CD4-positive, alpha-beta T cell treated with Interleukin-4 for 4 hours (primary cell): ENCODE data around the gene RCOR2.

ENCODE experiments used
- DNase-seq: peaks from one replicate; pipeline ENCODE4 v3.0.0-alpha.2; 2020

The RCOR2 gene

DNA sequence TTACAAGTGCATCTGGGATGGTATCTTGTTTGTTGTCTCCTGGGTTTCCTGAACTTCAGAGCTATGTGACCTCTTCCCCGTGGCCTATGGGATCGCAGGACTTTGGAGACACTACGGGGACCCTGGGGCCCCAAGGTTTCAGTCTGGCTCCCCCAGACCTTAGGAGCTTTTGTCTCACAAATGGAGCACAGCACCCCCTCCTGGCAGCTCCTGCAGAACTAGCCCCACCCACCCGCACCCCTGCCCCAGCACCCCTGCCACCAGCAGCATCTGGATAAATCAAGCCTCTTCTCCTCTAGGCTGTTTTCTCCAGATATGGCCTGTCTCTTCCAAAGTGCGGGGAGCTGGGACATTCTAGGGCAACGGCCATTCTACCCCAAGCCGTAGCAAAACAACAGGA, 10.4 kb downstream of the RCOR2 start:
- peak; percentile 37 for DNase-seq

DNA sequence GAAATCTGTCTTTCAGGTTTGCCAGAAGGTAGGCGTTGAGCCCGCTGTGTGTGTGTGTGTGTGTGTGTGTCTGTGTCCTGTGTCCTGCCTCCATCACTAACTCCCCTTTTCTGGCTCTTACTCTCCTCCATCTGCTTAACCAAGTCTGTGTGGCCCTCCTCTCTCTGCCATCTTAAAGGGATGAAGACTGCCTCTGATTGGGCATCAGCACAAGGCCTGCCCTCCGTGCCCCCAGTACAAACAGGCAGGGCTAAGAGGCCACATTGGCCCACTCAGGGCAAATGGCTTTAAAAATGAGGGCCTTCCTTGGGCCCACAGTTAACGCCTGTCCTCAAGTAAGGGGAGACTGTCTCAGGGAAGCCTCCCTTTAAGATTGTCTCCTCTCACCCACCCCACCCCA, 10.9 kb downstream of the RCOR2 start:
- DNase-seq = no peak

DNA sequence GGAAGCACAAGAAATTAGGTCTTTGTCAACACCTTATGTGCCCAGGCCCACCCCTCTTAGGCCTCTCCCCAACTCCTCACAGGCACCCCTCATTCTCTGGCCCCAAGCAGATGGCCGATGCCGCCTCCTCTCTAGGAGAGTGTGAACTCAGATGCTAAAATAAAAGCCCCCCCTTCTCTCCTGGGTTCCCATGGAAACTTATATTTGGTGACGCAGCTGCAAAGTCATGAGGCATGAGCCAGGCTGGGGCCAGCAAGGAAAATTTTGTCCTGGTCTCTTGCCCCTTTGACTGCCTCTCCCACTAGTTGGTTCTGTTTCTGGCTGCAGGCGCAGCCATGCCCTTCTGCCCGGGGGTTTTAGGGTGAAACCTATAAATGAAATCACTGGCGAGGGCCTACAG, 11.8 kb downstream of the RCOR2 start:
- DNase-seq = no peak

DNA sequence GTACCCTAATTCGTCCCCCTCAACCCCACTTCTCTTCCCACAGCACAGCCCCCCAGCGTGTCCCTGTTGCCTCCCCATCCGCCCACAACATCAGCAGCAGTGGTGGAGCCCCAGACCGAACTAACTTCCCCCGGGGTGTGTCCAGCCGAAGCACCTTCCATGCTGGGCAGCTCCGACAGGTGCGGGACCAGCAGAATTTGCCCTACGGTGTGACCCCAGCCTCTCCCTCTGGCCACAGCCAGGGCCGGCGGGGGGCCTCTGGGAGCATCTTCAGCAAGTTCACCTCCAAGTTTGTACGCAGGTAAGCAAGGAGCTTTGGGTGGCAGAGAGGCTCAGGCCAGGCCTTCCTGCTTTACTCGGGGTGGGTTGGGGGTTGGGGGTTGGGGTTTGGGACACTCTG, 12.2 kb downstream of the RCOR2 start:
- DNase-seq = no peak

DNA sequence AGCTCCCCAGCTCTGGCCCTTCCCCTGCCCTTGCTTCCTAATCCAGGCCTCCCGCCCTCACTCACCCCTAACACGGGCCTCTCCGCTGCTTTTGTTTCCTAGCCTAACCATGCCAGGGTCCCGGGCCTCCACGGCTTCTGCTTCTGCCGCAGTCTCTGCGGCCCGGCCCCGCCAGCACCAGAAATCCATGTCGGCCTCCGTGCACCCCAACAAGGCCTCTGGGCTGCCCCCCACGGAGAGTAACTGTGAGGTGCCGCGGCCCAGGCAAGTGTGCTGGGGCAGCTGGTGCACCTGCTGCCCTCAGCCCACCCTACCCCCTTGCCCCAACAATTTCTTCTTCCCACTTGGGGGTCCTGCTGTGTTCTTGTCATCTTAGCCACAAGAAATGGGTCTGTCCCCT, 13.1 kb downstream of the RCOR2 start:
- no peak for DNase-seq

DNA sequence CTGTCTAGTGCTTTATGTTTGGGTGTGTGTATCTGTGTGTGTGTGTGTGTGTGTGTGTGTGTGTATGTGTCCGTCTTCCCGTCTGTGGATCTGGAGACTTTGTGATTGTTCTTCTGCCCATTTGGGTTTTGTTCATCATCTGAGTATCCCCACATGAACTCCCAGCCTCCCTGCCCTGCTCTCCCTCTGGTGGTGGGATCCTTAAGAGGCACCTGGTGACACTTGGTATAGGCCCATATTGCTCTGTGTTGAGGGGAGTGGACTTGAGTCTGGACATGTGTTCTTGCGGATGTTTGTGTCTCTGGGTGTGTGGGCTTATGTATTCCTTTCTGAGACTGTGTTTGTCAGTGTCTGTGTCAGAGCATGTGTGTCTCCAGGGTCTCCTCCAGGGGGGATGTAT, 15.3 kb downstream of the RCOR2 start:
- DNase-seq = no peak

DNA sequence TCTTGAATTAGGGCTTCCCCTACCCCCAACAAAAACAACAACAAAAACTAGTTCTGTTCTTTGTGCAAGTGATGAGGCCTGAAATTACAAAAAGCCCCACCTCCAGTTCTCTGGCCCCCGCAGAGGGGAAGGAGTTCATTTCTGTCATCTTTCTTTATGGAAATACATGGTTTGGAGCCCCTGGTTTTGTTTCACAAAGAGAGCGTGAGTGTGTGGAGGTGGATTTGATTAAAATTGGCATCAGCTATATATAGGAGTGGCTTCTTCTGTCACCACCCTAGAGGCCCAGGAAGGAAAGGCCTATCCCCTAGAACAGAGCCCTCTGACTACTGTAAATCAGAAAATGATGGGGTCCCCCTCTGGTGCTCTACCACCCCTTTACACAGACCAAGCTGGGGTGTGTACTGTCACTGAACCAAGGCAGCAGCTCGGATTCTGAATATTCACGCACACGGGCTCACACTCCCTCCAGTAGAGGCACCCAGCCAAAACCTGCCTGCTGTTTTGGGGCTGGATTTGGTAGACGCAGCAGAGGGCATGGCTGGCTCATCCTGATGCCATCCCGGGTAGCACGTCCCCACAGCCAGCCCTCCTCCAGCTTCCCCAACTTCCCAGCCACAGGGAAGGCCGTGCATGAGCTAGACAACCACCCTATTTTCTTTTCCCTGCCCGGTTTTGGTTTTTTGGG, 19.4 kb downstream of the RCOR2 start:
- DNase-seq = no peak

DNA sequence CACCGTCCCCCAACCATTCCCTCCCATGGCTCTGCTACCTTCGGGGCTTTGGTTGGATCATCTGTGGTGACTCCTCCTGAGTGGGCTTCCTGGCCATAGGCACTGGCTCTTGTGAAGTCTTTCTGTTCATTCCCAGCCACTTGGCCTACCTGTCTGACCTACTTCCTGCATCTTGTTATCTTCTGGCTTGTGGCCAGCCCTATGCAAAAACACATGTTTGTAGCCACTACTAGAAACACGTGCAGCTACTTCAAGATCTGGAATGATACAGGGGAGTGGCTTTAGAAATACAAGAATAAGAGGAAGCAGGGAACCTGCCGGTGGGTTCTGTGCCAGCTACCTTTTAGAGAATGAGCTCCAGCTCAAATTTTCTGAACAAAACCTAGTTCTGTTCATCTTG, 20.9 kb downstream of the RCOR2 start:
- no peak for DNase-seq

DNA sequence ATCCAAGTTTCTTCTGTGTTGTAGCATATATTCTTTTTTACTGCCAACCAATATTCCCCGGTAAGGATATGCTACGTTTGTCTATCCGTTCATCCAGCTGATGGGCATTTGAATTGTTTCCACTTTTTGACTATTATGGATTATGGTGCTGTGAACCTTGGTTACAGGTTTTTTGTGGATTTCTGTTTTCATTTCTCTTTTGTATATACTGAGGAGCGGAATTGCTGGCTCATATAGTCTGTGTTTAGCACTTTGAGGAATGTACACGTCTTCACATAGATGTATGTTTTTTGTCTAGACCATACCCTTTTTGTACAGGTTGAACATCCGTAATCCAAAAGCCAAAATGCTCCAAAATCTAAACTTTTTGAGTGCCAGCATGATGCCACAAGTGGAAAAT, 23.6 kb downstream of the RCOR2 start:
- DNase-seq = no peak

DNA sequence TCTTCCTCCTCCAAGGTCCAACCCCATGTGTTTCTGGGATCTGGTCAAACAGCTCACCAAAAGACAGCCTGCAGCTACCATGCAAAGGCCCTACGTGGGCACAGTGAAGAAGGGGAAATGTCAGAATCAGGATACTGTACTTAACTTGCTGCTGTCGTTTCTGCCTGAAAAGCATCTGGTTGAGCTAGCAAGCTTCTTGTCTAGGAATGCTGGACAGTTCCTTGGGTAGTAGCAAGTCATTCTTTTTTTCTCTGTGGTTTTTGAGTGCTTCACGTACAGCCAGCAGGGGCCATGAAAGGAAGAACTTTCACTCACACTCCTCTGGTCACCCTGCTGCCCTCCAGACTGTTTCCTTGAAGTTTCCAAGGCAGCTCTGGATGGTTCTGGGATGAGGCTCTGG, 24.7 kb downstream of the RCOR2 start:
- no peak for DNase-seq

DNA sequence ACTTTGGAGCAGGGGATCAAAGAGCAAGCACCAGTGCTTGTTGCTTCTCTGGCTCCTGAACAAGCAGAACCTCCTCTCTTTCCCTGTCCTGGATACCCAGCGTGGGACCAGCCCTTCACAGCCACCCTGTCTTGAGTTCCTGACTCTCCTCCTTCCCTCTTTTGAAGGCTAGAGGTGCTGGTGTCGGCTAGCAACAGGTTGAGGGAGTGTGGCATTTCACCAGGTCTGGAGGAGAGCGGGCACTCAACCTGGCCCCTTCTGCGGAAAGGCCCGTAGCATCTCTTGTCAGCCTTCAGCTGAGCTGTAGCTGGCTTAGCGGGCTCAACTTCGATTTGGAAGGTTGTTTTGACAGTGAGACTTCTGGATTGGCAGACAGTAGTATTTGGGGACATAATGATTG, 26.6 kb downstream of the RCOR2 start:
- DNase-seq = no peak

DNA sequence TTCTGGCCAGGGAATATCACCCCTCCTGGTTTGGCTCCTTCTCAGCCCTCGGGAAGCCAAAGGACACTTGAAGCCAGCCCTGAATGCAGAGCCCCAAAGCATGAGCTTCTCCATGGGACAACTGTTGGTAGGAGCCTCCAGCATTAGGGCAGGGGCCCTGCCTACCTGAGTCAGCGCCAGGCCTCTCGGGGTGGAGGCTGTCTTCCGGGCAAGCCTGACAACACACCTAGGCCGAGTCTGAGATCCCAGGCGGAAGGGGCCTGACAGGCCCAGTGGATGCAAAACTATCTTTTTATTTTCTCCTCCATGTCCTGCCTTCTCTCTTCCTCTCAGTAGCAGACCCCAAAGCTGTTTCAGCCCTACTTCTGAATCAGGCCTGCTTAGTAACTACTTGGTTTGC, 27.6 kb downstream of the RCOR2 start:
- DNase-seq = no peak

DNA sequence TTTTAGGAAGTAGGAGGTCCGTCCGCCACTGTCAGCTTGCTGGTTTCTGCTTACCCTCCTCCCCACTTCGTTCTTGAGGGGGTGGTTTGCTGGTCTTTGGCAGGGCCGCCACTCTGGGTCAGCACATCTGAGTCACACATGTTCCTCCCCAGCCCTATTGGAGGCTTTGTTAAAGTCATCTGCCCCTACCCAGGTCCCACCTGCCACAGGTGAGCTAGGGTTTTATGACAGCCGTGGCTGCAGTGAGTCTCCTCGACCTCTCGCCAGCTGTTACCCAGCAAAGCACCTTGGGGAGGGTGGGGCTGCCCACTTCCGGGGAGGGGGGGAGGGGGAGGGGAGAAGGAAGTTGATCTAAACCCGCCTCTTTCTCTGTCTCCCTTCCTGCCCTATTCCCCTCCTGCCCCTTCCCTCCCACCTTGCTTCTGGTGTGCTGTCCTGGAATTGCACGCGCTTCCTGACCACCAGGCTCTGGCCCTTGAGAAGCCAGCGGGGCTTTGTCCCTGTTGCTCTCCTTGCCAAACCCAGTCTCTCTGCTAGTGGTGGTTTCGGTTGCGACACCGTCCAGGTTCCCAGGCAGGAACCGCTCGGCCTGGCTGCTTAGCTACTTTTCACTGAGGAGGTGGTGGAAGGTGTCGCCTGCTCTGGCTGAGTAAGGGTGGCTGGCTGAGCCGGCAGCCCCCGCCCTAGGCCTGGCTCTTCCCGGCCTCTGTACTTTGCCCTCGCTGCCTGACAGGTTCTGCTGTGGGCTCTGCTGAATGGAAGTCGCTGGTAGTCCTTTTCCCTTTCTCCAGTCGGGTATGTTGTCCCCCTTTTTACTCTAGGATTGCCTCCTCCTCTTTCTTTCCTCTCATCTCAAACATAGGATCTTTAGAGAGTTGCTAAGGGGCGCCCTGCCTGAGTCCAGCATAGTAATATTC, 28.5 kb downstream of the RCOR2 start:
- peak; percentile 73 for DNase-seq

DNA sequence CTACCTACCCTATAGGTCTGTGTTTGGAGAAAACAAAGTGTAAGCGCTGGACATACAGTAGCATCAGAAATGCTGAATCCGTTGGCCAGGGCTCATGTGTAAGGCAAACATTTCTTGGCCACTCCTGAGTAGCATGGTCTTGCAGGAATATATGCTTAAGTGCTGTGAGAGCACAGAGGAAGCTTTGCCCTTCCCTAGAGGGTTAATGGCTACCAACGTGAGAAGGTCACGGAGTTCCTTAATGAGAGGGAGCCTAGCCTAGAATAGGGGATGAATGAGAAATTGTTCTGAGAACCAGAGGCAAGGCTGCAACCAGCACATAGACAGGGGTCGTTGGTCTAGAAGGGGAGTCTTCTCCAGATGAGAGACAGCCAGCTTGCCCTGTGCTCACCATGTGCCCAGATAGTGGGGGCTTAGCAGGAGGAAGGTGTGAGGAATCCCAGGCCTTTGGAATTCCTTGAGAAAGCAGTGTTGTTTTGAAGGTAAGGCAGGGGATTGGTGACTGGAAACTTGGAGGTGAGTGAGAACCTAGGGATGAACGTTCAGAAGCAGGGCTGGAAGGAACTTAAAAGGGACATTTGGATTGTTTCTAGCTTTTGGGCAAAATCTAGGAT, 29.5 kb downstream of the RCOR2 start:
- no peak for DNase-seq

DNA sequence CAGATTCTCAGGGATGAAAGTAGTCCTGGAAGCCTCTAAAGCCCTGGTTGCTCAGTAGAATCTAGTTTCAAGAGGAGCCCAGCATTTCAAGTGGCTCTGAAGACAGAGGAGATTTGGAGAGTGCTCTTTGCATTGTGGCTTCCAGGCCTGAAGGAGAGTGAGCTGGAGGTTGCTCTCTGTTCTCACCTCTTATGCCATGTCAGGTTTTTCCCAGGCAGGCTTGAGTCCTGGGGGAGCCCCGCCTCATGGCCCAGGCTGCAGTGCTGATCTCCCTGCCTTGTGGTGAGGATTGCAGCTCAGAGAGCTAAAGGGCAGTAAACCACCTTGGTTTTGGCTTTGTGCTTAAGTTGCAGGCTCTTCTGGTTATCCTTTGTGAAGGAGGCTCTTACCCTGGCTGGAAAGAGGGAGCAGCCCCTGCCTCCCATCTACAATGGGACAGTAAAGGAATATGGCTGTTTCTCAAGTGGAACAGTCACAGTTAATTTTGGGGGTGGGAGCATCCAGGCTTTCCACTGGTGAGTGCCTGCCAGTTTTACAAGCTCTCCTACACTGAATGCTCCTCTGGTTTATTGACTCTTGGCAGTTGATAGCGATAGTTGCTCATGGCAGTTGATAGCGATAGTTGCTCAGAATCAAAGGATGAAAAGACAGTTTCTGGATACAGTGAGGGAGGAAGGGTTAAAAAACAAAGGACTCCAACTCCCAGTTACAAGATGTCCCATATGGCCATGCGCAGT, 32.6 kb downstream of the RCOR2 start:
- no peak for DNase-seq

DNA sequence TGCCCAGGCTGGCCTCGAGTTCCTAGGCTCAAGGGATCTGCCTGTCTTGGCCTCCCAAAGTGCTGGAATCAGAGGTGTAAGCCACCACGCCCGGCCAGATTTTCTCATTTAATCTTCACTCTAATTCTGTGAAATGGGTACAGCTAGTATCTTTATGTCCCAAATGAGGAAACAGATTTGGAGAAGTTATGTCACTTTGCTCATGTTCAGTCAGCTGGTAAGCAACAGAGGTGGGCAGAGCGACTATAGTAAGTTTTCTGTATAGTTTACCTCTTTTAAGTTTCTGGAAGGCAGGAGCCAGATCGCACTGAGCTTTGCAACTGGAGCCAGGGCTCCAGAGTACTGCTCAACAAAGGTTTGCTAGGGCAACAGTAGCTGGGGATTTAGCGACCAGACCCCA, 33.2 kb downstream of the RCOR2 start:
- DNase-seq = no peak

DNA sequence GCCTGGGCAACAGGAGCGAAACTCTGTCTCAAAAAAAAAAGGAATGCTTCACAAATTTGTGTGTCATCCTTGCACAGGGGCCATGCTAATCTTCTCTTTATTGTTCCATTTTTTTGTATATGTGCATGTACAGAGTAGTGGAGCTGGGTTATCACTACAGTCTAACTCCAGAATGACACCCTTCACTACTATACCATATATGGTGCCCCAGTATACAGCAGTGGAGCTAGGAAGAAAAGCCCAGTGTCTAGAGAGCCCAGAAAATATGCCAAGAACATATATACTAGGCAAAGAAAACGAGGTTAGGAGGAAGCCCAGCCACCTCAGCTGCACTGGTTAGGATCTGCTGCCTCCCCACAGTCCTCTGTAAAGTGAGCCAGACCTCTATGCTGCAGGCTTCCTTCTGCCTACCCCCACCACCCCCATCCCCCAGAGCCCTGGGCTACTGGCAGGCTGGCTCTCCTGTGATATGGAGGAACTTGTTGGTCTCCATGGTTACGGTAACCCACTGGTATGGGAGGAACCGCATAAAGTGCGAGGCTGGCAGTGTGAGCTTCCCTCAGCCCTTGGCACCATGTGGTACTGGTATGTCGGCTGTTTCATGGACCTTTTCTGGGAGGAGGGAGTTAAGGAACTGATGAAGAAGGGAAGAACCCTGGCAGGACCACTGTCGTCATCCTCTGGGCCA, 34.3 kb downstream of the RCOR2 start:
- peak; percentile 37 for DNase-seq

DNA sequence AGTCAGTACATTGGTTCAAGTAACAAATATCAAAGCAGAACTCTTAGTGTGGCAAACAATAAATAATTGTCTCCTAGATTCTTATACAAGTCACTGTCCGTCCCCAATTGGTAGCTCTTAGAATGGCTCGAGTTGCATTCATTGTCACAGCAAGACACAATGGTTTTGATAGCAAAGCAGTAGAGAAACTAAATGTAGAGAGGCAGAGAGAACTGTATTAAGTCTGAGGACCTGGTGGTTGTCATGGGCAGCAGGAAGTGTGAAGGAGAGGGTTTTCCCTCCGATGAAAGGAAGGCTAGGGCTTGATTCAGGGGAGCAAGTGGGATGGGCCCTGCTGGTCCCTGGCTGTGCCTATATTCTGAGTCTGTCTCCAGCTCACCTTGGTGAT, 36.6 kb downstream of the RCOR2 start:
- DNase-seq = no peak

DNA sequence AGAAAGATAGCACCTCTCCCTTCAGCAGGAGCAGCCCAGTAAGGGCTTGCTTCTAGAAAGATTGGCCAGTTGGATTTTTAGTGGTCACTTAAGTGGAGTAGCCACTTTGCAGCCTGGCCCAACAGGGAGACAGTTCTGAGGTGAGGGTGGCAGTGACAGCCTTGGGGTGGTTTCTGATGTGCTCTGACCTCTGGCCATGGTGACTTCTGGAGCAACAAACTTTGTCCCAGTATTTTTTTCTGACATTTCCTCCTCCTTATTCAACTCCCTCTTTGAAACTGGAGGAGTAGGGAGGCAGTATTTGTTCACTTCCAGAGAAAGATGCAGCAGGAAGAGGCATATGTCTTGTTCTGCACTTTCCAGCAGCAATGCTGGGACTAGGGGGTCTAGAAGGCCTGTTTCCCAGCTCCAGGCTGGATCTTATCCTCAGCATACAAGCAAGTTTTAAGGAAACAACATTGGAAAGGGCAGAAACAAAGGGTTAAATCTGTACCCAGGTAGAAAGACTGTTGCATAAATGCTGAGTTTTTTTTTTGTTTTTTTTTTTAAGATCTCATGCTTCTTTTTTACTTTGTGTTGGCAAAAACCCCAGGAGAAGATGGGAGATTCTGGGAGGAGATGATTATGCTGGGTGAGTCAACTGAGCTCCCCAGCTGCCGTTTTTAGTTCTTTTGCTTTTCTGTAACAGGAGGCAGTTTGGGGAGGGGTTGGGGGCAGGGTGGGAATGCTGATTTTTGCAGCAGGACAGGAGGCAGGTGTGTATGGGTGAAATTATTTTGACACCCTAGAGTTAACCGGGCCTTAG, 37.2 kb downstream of the RCOR2 start:
- DNase-seq = no peak

DNA sequence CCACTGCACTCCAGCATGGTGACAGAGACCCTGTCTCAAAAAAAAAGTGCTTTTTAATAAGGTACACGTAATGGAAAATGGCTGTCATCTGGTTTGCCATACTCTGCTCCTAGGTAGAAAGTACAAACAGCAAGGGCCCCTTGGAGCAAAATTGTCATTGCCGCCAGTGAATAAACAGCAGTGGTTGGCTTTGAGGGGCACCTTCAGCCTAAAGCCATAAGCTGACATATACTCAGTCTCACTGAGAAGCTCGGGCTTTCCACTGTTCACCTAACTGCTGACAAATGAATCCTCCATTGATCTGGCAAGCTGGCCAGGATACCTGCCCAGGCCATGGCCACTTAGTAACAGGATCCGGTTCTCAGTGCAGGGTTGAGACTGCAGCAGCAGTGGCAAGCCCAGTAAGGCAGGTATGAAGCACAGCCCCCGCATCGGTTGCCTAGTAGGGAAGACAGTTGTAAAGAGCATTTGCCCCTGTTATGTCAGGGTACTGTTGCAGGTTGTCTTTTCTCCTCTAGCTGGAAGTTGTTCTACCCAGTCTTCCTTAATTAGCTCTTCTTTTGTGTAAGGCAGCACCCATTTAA, 39.2 kb downstream of the RCOR2 start:
- no peak for DNase-seq

DNA sequence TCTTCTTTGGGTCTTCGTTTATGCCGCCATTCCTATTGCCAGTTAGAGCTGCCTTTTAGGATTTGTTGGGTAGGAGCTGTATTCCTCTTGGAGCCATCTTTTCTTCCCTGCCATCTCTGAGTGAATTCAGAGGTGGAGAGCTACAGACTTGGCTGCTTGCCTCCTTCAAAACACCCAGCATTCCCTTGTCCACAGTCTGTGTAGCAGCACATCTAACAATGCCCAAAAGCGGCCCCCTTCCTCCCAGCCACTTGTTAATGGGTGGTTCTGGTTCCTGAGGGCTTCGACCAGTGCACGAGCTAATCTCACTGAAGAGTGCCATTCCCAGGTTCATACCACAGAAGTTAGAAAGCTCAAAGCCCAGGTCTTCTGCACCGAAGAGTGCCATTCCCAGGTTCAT, 40.3 kb downstream of the RCOR2 start:
- no peak for DNase-seq
